ENCODE data around the gene SHPK.

The SHPK gene

GRCh38 chr17:3603119-3603869 lies 32.8 kb downstream of the SHPK start:
- Mint-ChIP-seq H3K36me3 (ENCODE audit: low read depth) (peaks cover 38% of the 10 kb centered on the region), H3K27me3 (ENCODE audit: low read depth, poor library complexity) (no peaks in the 10 kb centered on the region), H3K4me3 (no peak overlapping the region), H3K4me1 (peaks cover 4% of the 10 kb centered on the region), H3K9me3 (no peaks in the 10 kb centered on the region), H3K27ac (no peak overlapping the region)
- TF ChIP-seq, protein P1, sequence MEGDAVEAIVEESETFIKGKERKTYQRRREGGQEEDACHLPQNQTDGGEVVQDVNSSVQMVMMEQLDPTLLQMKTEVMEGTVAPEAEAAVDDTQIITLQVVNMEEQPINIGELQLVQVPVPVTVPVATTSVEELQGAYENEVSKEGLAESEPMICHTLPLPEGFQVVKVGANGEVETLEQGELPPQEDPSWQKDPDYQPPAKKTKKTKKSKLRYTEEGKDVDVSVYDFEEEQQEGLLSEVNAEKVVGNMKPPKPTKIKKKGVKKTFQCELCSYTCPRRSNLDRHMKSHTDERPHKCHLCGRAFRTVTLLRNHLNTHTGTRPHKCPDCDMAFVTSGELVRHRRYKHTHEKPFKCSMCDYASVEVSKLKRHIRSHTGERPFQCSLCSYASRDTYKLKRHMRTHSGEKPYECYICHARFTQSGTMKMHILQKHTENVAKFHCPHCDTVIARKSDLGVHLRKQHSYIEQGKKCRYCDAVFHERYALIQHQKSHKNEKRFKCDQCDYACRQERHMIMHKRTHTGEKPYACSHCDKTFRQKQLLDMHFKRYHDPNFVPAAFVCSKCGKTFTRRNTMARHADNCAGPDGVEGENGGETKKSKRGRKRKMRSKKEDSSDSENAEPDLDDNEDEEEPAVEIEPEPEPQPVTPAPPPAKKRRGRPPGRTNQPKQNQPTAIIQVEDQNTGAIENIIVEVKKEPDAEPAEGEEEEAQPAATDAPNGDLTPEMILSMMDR (IDR thresholded peaks at IDR 0.05), result no peak
- no peak for DNase-seq

- Mint-ChIP-seq H3K9me3 (no peaks in the 10 kb centered on the region), H3K27ac (no peak overlapping the region), H3K36me3 (ENCODE audit: low read depth) (peaks cover 35% of the 10 kb centered on the region), H3K4me3 (no peak overlapping the region), H3K27me3 (ENCODE audit: low read depth, poor library complexity) (no peaks in the 10 kb centered on the region), H3K4me1 (peaks cover 9% of the 10 kb centered on the region)
- DNase-seq, result peak; percentile 26
- TF ChIP-seq, protein P1 (IDR thresholded peaks at IDR 0.05), result peak; percentile 45
Observed at GRCh38 chr17:3602499-3602898, 33.6 kb downstream of the SHPK start.

DNA sequence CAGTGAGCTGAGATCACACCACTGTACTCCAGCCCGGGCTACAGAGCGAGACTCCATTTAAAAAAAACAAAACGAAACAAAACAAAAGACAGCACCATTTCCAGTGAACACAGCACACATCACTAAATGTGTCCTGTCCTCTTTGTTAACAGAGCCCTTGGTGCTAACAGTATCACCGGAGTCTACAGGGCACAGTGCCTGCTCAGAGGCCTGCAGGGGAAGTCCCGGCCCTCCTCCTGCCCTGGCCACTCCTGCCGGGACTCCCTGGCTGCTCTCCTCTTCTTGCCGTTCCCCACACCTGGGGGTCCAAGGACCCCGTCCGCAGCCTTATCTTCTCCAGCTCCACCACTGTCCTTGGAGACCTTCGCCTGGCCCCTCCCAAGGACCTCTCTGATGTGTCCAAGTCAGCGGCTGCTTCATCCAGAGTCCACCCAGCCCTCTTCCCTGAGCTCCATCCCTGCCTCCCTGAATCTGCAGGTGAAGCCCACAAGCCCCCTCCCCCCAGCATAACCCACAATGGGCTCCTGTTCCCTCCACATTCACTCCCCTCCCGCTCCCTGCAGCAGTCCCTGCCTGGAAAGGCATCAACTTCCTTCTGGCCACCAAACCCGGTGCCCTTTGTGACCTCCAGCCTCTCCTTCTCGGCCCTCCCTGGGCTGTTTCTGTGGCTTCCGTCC lies 35.4 kb downstream of the SHPK start:
- no peak for DNase-seq
- Mint-ChIP-seq H3K27me3 (ENCODE audit: low read depth, poor library complexity) (no peaks in the 10 kb centered on the region), H3K9me3 (no peaks in the 10 kb centered on the region), H3K27ac (peak overlapping the region; percentile 86), H3K4me3 (no peak overlapping the region), H3K36me3 (ENCODE audit: low read depth) (peaks cover 29% of the 10 kb centered on the region), H3K4me1 (peaks cover 15% of the 10 kb centered on the region)
- TF ChIP-seq, protein P1 (IDR thresholded peaks at IDR 0.05), result no peak

DNA sequence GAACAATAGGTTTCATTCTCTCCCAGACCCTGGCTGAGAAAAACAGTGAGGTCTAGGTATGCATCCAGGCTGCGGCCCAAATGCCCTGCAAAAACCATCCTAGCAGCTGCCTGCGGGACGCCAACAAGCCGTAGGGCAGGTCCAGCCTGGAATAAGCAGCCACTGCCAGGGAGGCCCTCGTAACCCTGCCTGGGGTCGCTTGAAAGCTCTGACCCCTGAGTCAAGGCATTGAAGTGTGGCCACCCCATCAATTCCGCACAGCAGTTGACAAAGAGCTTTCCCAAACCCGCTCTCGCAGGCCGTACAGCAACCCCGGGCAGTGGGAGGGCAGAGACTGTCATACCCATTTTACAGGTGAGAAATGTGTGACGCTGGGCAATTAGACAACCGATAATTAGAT lies 38.0 kb downstream of the SHPK start:
- TF ChIP-seq, protein P1 (IDR thresholded peaks at IDR 0.05), result no peak
- Mint-ChIP-seq H3K4me1 (peaks cover 30% of the 10 kb centered on the region), H3K4me3 (no peak overlapping the region), H3K36me3 (ENCODE audit: low read depth) (peaks cover 22% of the 10 kb centered on the region), H3K27me3 (ENCODE audit: low read depth, poor library complexity) (no peaks in the 10 kb centered on the region), H3K27ac (no peak overlapping the region), H3K9me3 (no peaks in the 10 kb centered on the region)
- DNase-seq, result peak; percentile 33

GRCh38 chr17:3596804-3597464 lies 39.1 kb downstream of the SHPK start:
- no peaks in the 10 kb centered on the region for H3K9me3 Mint-ChIP-seq
- DNase-seq, result no peak
- H3K4me3 Mint-ChIP-seq, result no peak overlapping the region
- H3K4me1 Mint-ChIP-seq, result peaks cover 30% of the 10 kb centered on the region
- H3K36me3 Mint-ChIP-seq (ENCODE audit: low read depth), result peaks cover 14% of the 10 kb centered on the region
- H3K27me3 Mint-ChIP-seq (ENCODE audit: low read depth, poor library complexity), result no peaks in the 10 kb centered on the region
- no peak overlapping the region for H3K27ac Mint-ChIP-seq
- TF ChIP-seq, protein P1 (IDR thresholded peaks at IDR 0.05), result no peak

All from nephron progenitor cell (in vitro differentiated cells).